Stimulated activated CD8-positive, alpha-beta memory T cell treated with anti-CD3 and anti-CD28 coated beads, Interleukin-4, amount 100 ng/mL, for 24 hours (primary cell): ENCODE results near the gene MAP3K19.

Experiments used
- DNase-seq: peaks from one replicate; pipeline ENCODE4 v3.0.0-alpha.2; 2020; ENCODE audit warnings: low read depth

The MAP3K19 gene

DNA sequence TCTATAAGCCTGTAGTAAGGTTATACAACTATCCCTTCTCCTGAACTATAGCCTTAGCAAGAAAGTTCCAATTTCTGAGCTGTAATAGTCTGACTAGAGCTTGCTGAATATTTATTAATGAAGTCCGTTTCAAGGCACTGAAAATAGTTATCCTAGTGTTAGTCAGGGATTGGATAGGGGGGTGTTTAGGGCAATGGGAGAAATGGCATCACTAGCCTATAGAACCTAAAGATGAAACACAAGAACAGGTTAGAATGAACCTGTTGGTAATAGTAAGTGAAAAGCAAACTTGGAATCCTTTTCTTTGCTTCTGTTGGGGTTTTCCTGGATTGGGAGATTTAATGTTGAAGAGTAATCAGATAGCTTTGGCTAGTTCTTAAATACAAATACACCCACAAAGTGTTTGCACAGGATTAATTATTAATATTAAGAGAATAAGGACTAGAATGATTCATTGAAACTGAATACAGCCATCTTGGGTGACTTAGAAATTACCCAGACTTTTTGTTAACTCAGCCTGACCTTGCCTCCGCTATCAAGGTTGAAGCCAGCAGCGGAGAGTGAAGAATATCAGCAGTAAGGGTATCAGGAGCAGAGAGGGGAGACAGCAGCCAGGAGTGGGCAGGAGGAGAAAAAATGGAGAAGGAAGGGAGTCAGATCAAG lies 114.3 kb downstream of the MAP3K19 start:
- no peak for DNase-seq

DNA sequence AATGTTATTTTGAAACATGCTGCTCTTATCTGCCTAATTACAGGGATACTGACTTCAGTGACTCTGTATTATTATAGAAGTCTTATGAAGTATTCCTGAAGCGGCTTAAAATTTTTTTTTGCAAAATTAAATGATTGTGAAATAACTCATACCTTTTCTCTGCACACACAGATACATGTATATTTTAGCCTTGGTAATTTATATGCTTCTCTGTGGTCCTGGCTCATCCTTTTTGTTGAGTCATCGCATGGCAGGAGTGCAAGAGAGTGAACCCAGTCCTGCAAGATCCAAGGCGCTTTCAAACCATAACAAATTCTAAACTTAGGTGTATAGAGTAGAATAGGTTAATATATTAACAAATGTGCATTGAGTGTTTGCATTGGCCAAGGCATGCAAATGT lies 120.1 kb downstream of the MAP3K19 start:
- DNase-seq: no peak

DNA sequence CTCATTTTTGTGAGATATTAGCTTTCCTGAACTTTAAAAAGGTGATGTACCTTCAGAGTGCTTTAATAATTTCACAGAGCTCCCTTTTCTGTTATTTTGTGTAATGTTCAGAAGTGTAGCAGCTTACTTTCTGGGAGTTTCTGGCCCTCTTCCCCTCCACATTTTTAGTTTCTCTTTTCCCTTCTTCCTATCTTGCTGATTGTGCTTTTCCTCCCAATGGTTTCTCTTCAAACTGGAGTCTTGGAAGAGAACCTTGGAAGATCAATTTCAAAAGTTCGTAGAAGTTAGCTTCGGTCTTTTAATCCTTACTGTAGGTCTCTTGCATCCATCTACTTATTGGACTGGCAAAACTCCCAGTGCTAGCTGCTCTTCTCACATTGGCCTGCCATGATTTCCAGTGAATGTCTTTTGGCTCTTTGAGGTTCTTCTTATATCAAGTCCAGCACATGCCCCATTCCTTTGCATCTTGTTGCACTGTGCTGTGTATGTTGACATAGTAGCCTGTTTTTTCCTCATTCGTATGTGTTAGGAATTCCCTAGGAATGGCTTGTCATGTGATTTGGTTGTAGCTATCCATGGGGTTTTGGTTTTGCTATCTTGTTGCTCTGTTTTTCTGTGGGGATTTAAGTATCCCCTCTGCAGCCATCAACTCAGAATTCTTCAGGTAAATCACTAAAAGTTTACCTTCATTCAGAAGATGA lies 120.9 kb downstream of the MAP3K19 start:
- no peak for DNase-seq

DNA sequence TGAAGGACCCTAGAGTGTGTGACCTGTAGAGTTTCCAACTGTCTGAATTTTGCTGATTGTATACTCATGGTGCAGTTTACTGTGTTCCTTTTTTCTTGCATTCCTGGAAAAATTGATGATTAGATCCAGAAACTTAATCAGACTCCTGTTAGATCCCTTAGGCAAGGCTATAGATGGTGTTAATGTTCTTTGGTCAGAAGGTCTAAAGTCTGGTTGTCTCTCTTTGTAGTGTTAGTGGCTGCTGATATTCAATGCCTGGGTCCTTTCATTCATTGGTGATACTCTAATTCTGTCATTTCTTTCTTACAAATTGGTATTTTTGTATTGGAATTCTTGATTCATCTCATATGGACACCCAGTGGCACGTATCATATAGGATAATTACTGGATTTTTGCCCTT lies 122.3 kb downstream of the MAP3K19 start:
- no peak for DNase-seq

DNA sequence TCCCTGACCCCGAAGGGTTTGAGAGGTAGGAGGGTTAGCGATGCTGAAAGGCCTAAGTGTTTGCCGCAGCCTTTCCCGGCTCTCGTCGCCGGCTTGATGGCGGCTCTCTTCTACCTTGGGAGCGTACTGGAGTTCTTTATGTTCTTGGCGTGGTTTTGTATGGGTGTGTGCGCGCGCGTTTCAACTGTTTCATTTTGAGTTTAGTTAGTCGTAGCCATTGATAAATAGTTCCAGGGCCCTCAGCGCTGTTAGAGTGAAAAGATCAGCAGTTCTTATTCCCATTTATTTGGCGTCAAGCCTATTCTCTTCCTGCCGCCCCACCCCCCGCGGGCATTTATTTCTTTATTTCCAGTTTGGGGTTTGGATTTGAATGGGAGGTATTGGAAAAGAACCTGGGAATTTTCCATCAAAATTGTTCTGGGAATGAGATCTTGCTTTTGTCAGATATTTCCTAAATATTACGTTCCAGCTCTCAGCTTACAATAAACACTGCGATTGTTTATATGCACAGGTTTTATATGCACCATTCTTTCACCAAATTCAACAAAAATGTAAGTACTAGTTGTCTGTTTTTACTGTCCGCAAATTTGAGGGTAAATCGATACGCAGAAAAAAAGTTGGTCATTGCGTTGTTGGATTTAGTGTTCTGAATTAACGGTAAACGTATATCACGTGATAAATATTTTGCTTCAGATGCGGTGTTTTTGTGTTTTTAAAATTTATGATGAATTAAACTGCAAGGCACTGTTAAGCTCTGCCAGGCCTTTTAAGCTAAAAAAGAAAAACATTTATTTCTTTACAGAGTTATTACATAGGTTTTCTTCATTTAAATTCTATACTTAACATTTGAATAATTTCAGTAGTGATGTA lies 127.7 kb downstream of the MAP3K19 start:
- DNase-seq: peak; percentile 34

DNA sequence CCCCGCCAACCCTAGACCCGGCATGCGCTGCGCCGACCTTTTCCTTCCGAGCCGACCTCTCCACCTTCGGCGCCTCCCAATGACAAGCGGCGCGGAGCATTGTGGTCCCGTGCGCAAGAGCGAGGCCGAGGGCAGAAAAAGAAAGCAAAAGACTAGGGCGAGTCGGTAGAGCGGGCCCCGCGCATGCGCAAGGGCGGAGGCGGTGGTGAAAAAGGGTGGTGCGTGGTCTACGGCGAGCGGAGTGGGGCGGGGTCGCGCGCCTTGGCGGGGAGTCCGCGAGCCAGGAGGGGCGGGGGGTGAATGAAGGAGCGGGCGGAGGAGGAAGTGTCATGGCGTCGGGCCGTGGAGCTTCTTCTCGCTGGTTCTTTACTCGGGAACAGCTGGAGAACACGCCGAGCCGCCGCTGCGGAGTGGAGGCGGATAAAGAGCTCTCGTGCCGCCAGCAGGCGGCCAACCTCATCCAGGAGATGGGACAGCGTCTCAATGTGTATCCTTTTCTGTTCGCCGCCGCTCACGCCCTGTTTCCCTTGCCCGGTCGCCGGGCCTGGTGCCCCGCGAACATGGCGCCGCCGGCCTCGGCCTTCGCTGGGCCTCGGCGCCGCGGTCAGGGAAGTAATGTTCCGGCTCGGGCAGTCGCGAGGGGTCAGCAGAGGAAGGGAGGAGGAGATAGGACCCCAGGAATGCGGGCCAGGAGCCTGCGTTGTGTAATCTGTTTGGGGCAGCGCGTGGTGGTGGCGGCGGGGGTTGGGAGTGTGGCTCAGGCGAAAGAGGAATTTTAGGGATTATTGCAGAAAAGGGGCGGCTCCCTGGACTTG lies 128.5 kb downstream of the MAP3K19 start, which contains the start of gene CCNT2:
Gene CCNT2 (plus strand): TSS at position 297 of the 815 bp plus-strand sequence. CDS start 33 bp downstream, at position 330.
- peak; percentile 100 for DNase-seq

DNA sequence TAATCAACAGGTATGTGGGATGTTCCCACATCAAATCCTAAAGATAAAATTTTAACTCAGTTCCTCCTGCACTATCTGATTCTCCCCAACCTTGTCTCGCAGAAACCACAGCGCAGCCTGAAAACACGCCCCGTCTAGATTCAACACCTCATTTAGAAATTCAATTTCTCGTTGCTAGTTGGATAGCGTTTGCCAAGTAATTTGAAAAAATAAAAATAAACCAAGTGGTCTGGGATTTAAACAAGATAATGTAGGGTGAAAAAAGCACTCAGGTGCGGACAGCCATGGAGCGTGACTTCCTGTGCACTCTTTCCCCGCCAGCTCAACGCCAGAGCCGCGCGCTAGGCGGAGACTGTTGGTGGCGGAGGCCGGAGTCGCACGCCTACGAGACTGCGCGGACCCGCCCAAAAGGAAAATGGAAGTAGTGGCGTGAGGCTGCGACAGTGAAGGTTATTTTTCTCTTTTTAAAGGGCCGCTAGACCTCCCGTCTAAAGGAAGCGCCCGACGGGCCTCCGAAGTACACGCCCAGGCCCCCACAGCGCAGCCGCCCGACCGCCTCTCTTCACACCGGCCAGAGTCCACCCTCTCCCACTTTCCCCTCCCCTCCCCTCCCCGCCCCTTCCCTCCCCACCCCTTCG lies 129.2 kb downstream of the MAP3K19 start:
- DNase-seq: peak; percentile 82

DNA sequence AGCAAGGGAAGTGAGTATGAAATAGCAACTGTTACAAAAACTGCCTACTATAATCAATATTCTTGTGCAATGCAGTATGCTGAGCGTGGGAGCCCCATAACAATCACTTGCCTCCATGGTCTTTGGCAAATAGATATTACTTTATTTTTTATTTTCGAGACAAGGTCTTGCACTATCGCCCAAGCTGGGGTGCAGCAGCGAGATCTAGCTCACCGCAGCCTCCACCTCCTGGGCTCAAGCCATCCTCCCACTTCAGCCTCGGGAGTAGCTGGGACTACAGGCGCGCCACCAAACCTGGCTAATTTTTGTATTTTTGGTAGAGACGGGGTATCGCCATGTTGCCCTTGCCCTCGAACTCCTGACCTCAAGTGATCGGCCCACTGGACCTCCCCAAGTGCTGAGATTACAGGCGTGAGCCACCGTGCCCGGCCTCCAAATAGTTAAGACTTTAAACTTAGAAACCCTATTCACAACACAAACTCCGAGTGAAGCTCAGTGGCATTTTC lies 129.8 kb downstream of the MAP3K19 start:
- DNase-seq: no peak
